Erythroblast (primary cell): ENCODE results near the gene PGM1.

ENCODE experiments used
- GATA1 ChIP-seq: IDR thresholded peaks from 2 replicates; pipeline ENCODE4 v1.6.1; 2011; ENCODE audit warnings: low read depth, mild to moderate bottlenecking, control low read depth, low read length, moderate library complexity
- POLR2A ChIP-seq: IDR thresholded peaks from 2 replicates; pipeline ENCODE4 v1.6.1; 2011; ENCODE audit warnings: mild to moderate bottlenecking, low read length

GRCh38 chr1:63615768-63616420 lies 22.7 kb downstream of the PGM1 start:
- TF ChIP-seq POLR2A (no peak), GATA1 (no peak)
